Measurements from ENCODE around the gene FLNB. TPM values are rescaled to one million over a fixed set of nuclear protein-coding genes. Genes with fewer than 3 reads are reported as not detected.

FLNB gene
- total and polyA plus RNA-seq, 2 of the 13 experiments (the other 11 are each of a cell fraction or from before 2014, with no cell fraction given), result 106 to 130 TPM

DNA sequence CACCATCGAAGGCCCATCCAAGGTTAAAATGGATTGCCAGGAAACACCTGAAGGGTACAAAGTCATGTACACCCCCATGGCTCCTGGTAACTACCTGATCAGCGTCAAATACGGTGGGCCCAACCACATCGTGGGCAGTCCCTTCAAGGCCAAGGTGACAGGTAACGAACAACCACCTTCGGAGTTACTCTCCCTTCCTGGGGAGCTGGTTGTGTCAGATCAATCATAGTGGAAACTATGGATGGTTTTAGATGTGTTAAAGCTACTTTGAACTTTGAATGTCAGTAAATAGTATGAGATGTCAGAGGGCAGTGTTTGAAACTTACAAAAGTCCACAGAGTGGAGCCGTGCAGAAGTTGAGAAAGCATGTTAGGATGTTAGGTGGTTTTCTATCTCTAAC, 160.3 kb downstream of the FLNB start (continued):
- TF ChIP-seq, protein P1, sequence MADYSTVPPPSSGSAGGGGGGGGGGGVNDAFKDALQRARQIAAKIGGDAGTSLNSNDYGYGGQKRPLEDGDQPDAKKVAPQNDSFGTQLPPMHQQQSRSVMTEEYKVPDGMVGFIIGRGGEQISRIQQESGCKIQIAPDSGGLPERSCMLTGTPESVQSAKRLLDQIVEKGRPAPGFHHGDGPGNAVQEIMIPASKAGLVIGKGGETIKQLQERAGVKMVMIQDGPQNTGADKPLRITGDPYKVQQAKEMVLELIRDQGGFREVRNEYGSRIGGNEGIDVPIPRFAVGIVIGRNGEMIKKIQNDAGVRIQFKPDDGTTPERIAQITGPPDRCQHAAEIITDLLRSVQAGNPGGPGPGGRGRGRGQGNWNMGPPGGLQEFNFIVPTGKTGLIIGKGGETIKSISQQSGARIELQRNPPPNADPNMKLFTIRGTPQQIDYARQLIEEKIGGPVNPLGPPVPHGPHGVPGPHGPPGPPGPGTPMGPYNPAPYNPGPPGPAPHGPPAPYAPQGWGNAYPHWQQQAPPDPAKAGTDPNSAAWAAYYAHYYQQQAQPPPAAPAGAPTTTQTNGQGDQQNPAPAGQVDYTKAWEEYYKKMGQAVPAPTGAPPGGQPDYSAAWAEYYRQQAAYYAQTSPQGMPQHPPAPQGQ (CRISPR knock-in tag; IDR thresholded peaks at IDR 0.05; ENCODE audit: borderline replicate concordance), result no peak
- TF ChIP-seq RARA (CRISPR knock-in tag; IDR thresholded peaks at IDR 0.05), result peak; percentile 66
- TF ChIP-seq CREB1 (IDR thresholded peaks at IDR 0.05), result no peak
- peak; percentile 29; the same call in 1 of the 2 replicates for TF ChIP-seq CREB1 (CRISPR knock-in tag; IDR thresholded peaks at IDR 0.05)
- no peak for TF ChIP-seq ZNF749 (CRISPR knock-in tag; IDR thresholded peaks at IDR 0.05; ENCODE audit: borderline replicate concordance)
- peak; percentile 60 for TF ChIP-seq TEAD3 (CRISPR knock-in tag; optimal IDR thresholded peaks at IDR 0.05; ENCODE audit: borderline replicate concordance)
- TF ChIP-seq, protein P2, sequence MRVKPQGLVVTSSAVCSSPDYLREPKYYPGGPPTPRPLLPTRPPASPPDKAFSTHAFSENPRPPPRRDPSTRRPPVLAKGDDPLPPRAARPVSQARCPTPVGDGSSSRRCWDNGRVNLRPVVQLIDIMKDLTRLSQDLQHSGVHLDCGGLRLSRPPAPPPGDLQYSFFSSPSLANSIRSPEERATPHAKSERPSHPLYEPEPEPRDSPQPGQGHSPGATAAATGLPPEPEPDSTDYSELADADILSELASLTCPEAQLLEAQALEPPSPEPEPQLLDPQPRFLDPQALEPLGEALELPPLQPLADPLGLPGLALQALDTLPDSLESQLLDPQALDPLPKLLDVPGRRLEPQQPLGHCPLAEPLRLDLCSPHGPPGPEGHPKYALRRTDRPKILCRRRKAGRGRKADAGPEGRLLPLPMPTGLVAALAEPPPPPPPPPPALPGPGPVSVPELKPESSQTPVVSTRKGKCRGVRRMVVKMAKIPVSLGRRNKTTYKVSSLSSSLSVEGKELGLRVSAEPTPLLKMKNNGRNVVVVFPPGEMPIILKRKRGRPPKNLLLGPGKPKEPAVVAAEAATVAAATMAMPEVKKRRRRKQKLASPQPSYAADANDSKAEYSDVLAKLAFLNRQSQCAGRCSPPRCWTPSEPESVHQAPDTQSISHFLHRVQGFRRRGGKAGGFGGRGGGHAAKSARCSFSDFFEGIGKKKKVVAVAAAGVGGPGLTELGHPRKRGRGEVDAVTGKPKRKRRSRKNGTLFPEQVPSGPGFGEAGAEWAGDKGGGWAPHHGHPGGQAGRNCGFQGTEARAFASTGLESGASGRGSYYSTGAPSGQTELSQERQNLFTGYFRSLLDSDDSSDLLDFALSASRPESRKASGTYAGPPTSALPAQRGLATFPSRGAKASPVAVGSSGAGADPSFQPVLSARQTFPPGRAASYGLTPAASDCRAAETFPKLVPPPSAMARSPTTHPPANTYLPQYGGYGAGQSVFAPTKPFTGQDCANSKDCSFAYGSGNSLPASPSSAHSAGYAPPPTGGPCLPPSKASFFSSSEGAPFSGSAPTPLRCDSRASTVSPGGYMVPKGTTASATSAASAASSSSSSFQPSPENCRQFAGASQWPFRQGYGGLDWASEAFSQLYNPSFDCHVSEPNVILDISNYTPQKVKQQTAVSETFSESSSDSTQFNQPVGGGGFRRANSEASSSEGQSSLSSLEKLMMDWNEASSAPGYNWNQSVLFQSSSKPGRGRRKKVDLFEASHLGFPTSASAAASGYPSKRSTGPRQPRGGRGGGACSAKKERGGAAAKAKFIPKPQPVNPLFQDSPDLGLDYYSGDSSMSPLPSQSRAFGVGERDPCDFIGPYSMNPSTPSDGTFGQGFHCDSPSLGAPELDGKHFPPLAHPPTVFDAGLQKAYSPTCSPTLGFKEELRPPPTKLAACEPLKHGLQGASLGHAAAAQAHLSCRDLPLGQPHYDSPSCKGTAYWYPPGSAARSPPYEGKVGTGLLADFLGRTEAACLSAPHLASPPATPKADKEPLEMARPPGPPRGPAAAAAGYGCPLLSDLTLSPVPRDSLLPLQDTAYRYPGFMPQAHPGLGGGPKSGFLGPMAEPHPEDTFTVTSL (CRISPR knock-in tag; IDR thresholded peaks at IDR 0.05; ENCODE audit: borderline replicate concordance), result peak; percentile 68; the same call in 1 of the 2 replicates
- no peak; the same call in 1 of the 2 replicates for TF ChIP-seq MIER2 (CRISPR knock-in tag; IDR thresholded peaks at IDR 0.05)
- no peak for TF ChIP-seq ZNF3 (CRISPR knock-in tag; IDR thresholded peaks at IDR 0.05)
- TF ChIP-seq, protein P3, sequence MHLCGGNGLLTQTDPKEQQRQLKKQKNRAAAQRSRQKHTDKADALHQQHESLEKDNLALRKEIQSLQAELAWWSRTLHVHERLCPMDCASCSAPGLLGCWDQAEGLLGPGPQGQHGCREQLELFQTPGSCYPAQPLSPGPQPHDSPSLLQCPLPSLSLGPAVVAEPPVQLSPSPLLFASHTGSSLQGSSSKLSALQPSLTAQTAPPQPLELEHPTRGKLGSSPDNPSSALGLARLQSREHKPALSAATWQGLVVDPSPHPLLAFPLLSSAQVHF (CRISPR knock-in tag; IDR thresholded peaks at IDR 0.05), result no peak
- TF ChIP-seq ZNF674 (CRISPR knock-in tag; IDR thresholded peaks at IDR 0.05; ENCODE audit: low read depth), result no peak
- no peak for TF ChIP-seq RBFOX2 (IDR thresholded peaks at IDR 0.05; ENCODE audit: low read depth, low read length)
- TF ChIP-seq ZNF615 (CRISPR knock-in tag; IDR thresholded peaks at IDR 0.05; ENCODE audit: borderline replicate concordance), result no peak
- no peak for TF ChIP-seq KLF15 (CRISPR knock-in tag; IDR thresholded peaks at IDR 0.05; ENCODE audit: borderline replicate concordance)
- no peak for TF ChIP-seq HOXA9 (CRISPR knock-in tag; IDR thresholded peaks at IDR 0.05; ENCODE audit: borderline replicate concordance)
- peak; percentile 79 for TF ChIP-seq NR2F6 (IDR thresholded peaks at IDR 0.05)
- peak; percentile 84 for TF ChIP-seq NR2F6 (CRISPR knock-in tag; IDR thresholded peaks at IDR 0.05)
- no peak for TF ChIP-seq ZNF160 (CRISPR knock-in tag; IDR thresholded peaks at IDR 0.05)
- TF ChIP-seq GATAD2A (CRISPR knock-in tag; IDR thresholded peaks at IDR 0.05), result peak; percentile 71
